ENCODE data around the gene ZBTB7B.
"Not testable (repeated sequence)": the region's sequence is repeated elsewhere in the genome, so short reads cannot be mapped to it uniquely, and the experiment has no call there.

ZBTB7B gene

DNA sequence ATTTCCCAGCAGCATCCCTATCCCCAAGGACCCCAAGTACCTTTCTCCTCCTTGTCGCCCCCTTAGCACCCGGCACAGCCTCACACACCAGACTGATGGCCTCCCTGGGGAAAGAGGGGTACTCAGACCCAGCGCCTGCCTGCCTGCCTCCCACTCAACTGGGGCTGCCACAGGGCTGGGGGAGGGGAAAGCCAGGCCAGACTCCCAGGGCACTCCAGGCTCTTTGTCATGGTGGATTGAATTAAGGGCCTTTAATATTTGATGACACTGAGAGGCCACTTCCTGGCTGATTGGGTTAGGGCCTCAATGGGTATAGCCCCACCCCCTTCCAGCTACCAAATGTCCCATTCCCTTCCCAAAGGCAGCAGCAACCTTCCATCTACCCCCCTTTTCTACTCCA lies 33.9 kb upstream of the ZBTB7B start:
- no peak for DNase-seq (ENCODE audit: low spot score)

DNA sequence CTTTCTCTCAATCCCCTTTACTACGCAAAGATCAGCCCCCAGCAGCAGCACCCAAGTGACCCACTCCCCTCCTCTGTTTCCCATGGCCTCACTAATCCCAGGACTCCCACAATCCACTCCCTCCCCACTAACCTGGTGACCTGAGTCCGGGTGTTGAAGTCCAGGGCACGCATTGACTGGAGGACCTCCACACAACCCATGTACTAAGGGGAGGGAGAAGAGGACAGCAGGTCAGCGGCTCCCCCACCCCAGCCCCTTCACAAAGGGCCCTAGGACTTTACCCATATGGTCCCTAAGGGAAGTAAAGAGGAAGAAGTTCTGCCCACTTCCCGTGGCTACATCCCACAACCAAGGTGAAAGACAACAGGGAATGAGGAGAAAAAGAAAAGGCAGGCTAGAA lies 33.4 kb upstream of the ZBTB7B start:
- DNase-seq (ENCODE audit: low spot score): no peak

DNA sequence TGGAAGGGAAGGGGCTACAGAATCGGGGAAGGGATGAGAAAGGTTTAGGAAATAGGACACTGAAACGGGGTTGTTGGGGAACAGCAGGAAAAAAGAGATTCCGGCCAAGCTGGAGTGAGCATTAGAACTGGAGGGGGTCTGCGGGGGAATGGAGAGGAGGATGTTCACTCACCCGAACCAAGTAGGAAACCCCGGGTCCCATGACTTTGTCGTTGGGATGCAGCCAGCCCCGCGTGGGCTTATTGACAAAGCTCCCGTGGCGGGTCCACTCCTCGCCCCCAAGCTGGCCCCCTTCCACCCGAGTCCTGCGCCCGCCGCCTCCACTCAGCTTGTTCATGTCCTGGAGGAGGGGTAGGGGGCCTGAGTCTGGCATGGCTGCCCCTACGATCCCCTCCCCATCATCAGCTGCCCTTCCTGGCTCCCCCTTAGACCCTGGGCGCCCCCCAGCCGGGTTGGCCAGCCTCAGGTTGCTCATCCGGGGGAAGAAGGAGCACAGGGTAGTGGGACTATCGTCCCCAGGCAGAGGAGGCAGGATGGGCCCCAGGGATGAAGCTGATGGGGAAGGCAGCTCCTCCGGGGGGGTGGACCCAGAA lies 32.6 kb upstream of the ZBTB7B start:
- no peak for DNase-seq (ENCODE audit: low spot score)

DNA sequence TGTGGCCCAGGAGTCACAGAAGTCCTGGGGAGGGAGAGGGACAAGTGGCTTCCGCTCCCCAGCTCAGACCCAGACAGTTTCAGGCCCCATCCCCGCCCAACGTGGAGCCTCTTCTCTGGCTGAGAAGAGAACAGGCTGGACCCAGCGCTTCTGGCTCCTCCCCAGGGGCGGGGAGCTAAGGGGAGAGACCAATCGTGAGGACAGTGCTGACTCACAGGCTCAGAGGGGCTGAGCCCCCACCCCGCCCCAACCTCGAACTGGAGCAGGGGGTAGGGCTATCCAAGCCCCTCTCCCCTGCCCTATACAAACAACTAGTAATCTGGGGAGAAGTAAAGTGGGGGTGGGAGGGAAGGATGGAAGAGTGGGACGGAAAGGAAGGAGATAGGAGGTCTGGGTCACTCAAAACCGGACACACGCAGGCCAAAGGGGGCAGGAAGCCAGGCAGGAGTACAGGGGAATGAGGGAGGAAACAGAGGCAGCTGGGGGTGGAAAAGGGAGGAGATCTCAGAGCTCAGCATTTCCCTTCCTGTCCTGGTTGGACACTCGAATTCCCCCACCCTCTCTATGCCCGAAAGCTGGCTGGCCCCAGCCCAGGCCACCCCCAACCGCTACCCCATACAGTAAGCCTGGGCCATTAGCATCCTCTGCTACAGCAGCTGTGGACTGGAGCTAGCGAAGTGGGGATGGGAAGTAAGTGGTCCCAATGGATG lies 31.8 kb upstream of the ZBTB7B start, which contains the start of gene SHC1:
SHC1 (minus strand) TSS at position 117 of the 710 bp plus-strand sequence. CDS start 221 bp downstream, outside the sequence.
- DNase-seq (ENCODE audit: low spot score): peak; percentile 90

DNA sequence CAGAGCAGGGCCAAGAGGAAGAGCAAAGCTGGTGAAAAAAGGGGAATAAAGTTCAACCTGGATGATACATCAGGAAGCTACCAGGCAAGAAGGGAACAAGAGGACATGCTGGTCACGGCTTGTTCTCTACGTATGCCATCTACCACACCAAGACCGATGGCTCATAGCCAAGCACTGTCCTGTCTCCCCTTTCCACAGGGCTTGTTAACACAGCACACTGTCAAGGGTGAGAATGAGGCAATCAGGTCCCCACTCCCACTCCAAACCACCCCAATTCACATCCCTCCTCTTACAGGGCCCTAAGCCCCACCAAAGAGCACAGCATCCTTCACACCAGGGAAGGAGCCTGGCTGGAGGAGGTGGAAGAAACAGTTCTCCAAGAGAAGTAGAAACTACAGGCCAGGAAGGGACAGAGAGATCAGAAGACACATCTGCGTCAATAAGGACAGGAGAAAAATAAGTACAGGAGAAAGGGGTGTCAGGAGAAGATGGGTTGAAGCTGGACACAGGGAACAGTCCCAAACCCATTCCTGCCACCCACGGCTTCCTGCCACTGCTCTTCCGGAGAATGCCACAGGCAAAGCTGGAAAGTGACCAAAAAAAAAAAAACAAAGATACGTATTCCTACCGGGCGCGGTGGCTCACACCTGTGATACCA lies 31.1 kb upstream of the ZBTB7B start:
- DNase-seq (ENCODE audit: low spot score): no peak

DNA sequence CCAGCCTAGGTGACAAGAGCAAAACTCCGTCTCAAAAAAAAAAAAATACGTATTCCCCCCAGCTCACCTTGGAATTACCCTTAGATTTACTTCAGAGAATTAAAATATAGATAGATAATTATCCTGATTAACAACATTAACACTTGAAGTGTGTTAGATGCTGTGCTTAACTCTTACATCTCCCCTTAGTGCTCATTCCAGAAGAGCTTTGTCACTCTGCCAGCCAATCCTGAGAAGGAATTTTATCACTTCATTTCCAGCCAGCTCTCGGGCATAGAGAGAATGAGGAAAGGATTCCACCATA lies 30.4 kb upstream of the ZBTB7B start:
- no peak for DNase-seq (ENCODE audit: low spot score)

DNA sequence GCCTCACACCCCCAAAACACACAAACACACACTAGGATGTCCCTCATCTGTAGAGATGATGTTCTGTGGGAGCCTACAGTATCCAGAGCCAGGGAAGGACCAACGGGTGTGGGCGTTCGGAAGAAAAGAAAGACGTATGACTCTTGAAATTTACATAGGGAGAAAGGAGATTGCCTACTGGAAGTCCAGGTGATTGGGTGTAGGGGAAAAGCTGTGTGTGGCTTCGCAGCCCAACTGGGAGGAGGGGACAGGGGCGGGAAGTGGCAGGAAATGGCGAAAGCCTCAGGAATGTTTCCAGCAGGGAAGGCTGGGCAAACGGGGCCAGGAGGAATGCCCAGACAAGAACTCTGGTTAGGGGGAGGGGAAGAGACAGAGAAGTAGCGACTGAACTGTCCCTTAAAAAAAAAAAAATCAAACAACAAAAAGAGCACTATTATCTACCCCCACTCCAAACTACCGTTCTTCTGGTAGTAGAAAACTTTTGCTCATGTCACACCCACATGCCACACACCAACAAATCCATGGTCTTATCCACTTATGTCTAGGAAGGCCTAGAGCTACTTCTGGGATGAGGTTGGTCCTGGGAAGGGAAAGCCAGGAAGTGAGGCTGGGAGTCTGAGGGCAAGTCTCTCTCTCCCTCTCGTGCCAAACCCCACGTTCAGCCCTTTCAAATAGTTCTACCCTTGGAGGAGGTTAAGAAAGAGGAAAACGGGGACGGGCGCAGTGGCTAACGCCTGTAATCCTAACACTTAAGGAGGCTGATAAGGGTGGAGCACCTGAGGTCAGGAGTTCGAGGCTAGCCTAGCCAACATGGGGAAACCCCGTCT lies 29.9 kb upstream of the ZBTB7B start:
- peak; percentile 58 for DNase-seq (ENCODE audit: low spot score)

DNA sequence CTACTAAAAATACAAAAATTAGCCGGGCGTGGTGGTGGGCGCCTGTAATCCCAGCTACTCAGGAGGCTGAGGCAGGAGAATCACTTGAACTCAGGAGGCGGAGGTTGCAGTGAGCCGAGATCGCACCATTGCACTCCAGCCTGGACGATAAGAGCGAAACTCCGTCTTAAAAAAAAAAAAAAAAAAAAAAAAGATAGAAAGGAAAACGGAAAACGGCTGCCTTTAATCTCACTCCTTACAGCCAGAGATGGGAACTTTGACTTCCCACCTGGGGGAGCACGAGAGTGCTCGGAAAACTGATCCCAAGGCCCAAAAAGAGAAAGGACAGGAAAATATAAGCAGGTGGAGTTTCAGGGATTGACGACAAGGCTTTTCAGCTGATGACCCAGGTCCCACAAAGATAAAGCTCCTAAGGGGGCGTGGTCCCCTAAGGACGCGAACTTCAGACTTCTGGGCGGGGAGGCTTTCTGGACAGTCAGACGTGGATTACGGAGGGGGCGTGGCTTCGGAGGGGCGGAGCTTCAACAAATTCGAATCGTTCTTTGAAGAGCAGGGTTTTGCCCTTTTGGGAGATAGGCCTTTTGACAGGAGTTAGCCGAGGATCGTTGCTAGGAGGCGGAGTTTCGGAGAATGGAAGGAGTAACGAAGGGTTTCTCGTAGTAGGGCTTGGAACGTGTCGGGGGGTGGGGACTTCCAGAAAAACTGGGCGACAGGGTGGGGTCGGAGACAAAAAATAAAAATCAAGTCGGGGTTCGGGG lies 29.1 kb upstream of the ZBTB7B start:
- DNase-seq (ENCODE audit: low spot score): peak; percentile 53

DNA sequence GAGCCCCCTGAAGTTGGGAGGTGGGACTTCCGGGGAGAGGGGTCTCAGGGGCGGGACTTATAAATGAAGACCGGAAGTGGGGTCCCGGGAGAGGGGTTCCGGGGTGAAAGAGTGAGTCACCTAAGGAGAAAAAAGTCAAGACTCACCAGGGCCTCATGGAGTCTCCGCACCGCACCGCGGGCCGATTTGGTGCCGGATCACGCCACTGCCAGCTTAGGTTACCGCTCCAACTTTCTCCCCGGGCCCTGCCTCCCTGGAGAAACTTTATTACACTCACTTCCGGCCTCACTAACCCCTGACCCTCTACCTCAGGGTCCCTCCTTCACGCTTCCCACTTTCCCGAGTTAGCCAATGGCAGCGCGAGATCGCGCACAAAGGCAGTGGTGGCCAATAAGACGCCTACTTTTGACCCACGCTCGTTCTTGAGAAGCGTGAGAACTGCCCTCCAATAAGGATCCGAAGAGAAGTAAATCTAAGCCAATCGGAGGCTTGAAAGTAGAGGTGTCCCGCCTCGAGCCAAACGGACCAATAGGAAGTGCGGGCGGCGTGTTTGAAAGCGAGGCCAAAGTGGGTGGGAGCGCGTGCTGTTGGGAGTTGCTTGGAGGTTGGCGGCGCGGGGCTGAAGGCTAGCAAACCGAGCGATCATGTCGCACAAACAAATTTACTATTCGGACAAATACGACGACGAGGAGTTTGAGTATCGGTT lies 28.3 kb upstream of the ZBTB7B start, which contains the start of gene CKS1B:
CKS1B (plus strand) TSS at position 580 of the 706 bp plus-strand sequence; CDS start at position 645, 65 bp downstream.
- DNase-seq (ENCODE audit: low spot score): peak; percentile 80

DNA sequence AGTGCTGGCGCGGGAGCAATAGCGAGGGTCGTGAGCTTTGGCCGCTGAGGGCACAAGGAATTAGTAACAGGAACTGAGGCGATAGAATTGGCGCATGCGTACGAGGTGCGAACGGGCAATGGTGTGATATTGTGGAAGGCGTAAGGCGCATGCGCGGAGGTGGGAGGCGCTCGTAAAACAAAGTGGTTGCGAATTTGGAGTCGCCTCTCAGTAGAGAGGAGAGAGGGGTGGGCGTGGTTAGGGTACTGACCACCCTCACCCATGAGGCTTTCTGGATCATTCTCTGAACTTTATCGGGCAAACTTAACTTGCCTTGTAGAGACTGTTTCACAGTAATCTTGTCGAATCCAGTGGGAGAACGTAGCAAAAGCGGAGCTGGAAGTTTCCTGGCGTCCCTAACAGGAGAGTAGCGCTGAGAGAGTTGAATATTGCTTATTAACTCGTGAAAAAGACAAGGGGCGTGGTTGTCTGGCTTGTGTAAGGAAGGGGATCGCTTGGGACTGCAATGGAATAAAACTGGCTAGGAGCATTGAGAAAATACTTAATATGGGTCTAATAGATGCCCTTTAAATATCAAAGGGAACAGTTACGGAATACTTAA lies 27.7 kb upstream of the ZBTB7B start:
- DNase-seq (ENCODE audit: low spot score): peak; percentile 79

DNA sequence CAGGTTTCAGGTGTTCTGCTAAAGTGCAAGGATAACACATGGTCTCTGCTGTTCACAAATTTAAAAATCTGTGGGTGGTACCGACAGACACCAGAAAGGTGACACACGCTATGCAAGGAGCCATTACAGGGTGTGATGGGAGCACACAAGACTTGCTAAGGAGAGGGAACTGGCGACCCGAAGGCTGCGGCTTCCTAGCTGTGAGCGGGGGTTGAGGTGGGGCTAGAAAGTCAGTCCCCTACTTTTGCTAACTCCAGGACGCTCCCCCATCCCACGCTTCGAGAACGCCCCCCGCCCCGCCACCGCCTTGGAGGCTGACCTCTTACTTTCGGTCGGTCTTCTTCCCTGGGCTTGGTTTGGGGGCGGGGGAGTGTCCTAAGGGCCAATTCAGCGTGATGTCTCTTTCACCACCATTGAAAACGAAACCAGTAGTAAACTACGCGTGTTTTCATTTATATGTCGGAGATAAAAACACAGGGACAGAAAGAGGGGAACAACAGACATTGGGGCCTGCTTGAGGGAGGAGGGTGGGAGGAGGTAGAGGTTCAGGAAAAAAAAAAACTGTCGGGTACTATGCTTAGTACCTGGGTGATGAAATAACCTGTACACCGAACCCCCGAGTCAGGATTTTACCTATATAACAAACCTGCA lies 27.1 kb upstream of the ZBTB7B start:
- DNase-seq (ENCODE audit: low spot score): no peak

DNA sequence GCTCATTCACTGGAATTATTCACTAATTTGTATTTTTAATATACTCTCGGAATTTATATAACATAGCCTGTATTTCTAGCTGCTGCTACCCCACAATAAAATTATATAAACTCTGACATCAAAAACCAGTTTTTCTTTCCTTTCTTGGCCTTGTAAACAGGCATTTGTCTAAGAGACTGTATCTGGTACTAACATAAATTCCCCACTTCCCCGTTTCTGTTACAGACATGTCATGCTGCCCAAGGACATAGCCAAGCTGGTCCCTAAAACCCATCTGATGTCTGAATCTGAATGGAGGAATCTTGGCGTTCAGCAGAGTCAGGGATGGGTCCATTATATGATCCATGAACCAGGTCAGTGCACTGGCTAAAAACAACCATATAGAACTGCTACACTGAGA lies 24.8 kb upstream of the ZBTB7B start:
- not testable (repeated sequence) for DNase-seq (ENCODE audit: low spot score)

DNA sequence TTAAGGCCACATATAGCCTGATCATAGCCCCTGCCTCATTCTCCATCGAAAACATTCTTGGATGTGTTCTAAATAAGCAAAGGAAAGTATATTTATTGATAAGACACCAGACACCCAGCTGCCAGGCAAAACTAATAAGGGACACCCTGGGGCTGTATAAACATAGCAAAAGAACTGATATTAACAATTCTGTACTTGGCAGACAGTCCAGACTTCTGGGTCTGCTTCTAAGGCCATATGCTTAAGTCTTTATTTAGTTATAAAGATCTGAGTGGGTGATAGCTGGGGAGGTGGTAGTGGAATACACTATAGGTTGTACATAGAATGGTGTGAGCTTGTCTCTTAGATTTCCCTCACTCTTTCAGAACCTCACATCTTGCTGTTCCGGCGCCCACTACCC lies 24.2 kb upstream of the ZBTB7B start:
- no peak for DNase-seq (ENCODE audit: low spot score)

DNA sequence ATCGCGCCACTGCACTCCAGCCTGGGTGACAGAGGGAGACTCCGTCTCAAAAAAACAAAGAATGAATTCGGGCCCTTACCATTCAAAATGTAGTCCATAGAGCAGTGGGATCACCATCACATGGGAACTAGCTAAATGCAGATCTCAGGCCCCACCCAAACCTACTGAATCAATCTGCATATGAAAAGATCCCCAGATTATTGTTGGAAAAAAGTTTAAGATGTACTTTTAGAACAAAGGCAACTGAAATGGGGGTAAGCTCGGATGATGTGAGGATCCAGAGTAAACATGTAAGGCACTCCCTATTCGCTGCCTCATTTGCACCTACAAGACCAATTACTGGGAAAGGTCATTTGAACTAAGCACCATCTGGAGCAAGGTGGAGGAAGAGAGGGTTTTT lies 20.3 kb upstream of the ZBTB7B start:
- DNase-seq (ENCODE audit: low spot score): no peak

DNA sequence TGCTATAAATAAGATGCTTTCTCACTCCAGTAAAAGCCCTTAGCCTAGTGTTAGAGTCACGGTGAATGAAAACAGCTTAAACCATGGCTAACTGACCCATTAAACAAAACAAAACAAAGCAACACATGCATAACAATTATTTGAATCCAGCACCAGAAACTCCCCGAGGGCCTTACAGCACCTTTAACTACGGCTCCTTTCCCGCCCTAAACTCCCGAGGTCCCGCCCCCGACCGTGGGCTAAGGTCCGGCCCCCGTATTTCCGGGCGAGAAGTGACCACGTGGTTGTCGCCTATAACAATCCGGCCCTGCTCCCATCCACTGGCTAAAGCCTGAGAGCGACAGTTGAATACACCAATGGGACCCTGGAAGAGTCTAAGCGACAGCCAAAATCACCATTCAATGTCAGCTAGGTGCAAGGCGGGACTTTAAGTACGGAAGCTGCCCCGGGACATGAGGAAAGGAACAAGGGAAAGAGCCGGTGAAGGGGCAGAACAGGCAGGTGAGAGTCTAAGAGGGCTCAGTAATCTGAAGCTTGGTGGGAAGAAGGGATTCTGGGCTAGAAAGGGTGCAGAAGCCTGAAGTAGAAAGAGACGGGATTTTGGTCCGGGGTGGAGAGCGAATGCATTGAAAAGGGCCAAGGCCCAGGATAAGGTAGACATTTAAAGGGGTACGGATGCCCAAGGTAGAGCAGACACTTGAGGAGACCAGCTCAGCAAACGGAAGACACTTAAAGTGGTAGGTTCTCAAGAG lies 19.5 kb upstream of the ZBTB7B start, which contains the start of gene FLAD1:
FLAD1 (plus strand) TSS at position 448 of the 752 bp plus-strand sequence. CDS start 351 bp downstream, outside the sequence.
- peak; percentile 95 for DNase-seq (ENCODE audit: low spot score)

DNA sequence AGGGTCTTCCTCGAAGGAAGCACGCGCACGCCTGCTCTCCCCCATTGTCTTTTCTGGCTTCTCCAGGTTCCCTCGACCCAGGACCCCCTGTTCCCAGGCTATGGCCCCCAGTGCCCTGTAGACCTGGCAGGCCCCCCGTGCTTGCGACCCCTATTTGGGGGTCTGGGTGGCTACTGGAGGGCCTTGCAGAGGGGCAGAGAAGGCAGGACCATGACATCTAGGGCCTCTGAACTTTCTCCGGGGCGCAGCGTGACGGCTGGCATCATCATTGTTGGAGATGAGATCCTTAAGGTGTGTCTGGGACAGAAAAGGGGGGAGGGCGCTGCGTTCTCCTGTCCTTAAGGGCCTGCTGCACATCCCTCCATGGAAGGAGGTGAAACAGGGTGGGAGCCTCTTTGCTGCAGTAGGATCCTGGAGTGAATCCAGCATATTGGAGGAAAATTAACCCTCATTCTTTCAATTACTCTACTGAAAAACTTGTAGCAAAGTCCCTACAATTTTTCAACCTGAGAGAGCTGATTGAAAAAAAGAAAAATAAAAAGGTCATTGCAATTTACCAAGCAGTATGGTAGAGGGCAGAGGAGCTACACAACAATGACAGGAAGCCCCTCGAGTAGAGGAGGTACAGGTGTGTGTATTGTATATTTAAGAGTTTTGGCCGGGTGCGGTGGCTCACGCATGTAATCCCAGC lies 18.7 kb upstream of the ZBTB7B start:
- no peak for DNase-seq (ENCODE audit: low spot score)

DNA sequence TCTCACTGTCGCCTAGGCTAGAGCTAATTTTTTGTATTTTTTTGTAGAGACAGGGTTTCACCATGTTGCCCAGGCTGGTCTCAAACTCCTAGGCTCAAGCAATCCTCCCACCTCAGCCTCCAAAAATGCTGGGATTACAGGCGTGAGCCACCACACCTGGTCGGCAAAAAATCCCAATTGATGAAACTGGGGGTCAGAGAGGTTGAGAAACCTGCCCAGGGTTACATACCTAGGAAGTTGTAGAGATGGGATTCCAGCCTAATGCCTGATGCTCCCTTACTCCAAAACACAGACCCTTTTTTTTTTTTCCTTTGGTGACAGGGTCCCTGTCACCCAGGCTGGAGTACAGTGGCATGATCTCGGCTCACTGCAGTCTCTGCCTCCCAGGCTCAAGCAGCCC lies 15.9 kb upstream of the ZBTB7B start:
- not testable (repeated sequence) for DNase-seq (ENCODE audit: low spot score)

DNA sequence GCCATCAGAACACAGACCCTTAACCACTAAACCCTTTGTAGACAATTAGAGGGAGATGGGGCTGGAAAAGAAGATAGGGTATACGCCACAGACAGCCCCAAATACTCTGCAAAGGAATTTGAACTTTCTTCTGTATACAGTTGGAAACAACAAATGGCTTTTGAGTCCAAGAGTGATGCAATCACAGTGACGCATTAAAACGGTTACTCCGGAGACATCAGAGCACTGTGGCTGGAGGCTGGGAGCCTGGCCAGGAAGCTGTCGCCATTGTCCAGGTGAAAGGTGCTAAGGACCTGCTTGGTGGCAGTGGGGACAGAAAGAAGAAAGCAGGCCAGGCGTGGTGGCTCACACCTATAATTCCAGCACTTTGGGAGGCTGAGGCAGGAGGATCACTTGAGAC lies 15.3 kb upstream of the ZBTB7B start:
- DNase-seq (ENCODE audit: low spot score): no peak
